Measurements from ENCODE around the gene B4GALT5. TPM values are rescaled to one million over a fixed set of nuclear protein-coding genes. Genes with fewer than 3 reads are reported as not detected.

The B4GALT5 gene
- total RNA-seq, 3 donors from 2014 or later: 16.8 to 33.8 (median 22.1) TPM

DNA sequence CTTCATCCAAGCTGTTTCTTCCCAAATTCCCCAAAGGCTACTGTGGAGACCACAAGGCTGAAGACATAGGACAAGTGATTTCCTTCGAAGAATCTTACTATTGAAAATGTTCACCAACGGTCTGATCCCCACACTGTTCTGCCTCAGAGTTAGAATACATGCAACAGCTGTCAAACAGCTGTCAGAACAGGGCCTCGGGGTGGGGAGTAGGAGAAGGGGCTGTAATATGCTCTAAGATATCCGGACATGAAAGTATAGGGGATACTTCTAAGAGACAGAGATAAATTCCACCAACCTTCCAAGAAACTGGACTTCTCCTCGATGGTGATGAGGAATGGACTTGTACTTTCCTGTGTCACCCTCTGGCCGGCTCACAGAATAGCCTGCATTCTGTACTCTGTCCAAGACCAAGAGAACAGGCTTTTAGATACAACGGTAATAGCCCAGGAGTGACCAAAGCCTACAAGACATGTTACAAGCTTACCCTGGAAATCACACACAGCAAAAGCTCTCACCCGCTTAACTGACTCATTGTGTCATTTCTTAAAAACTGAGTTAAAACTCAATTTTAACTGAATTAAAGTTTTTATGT lies 76.5 kb downstream of the B4GALT5 start:
- Histone ChIP-seq H3K9me3 (no peaks in the 10 kb centered on the region), H3K4me1 (peaks cover 4 to 8% of the 10 kb centered on the region in 2 donors), H3K36me3 (no peaks in the 10 kb centered on the region), H3K27me3 (no peaks in the 10 kb centered on the region), H3K27ac (peak overlapping the region in 1 of 2 donors; percentile 12), H3K4me3 (no peak overlapping the region)
- intact Hi-C loops (cut with DNase I; ENCODE audit: low total_unique reads): no loop called here
- TF ChIP-seq POLR2AphosphoS5 (IDR thresholded peaks at IDR 0.05): no peak
- TF ChIP-seq POLR2A (IDR thresholded peaks at IDR 0.05): no peak
- TF ChIP-seq, protein P1, sequence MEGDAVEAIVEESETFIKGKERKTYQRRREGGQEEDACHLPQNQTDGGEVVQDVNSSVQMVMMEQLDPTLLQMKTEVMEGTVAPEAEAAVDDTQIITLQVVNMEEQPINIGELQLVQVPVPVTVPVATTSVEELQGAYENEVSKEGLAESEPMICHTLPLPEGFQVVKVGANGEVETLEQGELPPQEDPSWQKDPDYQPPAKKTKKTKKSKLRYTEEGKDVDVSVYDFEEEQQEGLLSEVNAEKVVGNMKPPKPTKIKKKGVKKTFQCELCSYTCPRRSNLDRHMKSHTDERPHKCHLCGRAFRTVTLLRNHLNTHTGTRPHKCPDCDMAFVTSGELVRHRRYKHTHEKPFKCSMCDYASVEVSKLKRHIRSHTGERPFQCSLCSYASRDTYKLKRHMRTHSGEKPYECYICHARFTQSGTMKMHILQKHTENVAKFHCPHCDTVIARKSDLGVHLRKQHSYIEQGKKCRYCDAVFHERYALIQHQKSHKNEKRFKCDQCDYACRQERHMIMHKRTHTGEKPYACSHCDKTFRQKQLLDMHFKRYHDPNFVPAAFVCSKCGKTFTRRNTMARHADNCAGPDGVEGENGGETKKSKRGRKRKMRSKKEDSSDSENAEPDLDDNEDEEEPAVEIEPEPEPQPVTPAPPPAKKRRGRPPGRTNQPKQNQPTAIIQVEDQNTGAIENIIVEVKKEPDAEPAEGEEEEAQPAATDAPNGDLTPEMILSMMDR (IDR thresholded peaks at IDR 0.05): no peak
- DNase-seq (ENCODE audit: low spot score in 2 of 2): no peak

DNA sequence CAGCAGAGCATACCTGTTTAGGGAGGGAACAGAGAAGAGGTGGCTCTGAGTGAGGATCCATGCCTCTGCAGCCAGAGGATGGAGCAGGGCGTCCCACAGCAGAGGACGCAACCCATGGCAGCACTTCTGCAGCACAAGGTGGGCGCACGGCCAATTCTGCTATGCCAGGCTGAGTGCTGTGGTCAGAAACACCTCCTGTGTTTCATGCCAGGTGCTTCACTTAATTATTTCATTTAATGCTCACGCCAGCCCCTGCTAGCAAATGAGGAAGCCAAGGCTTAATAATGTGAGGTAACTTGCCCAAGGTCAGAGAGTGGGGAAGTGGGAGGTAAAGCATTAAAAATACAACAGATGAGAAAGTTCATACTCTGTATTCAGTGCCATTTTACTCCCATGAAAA lies 77.2 kb downstream of the B4GALT5 start:
- peak in 1 of 2 donors; percentile 72 for DNase-seq (ENCODE audit: low spot score in 2 of 2)
- TF ChIP-seq, protein P1 (IDR thresholded peaks at IDR 0.05): no peak
- no peak for TF ChIP-seq POLR2A (IDR thresholded peaks at IDR 0.05)
- no peak for TF ChIP-seq POLR2AphosphoS5 (IDR thresholded peaks at IDR 0.05)
- Histone ChIP-seq H3K4me3 (no peak overlapping the region), H3K27me3 (no peaks in the 10 kb centered on the region), H3K4me1 (peaks cover 3 to 4% of the 10 kb centered on the region in 2 donors), H3K9me3 (no peaks in the 10 kb centered on the region), H3K27ac (peak overlapping the region in 1 of 2 donors; percentile 12), H3K36me3 (no peaks in the 10 kb centered on the region)
- intact Hi-C loops (cut with DNase I; ENCODE audit: low total_unique reads): no loop called here

DNA sequence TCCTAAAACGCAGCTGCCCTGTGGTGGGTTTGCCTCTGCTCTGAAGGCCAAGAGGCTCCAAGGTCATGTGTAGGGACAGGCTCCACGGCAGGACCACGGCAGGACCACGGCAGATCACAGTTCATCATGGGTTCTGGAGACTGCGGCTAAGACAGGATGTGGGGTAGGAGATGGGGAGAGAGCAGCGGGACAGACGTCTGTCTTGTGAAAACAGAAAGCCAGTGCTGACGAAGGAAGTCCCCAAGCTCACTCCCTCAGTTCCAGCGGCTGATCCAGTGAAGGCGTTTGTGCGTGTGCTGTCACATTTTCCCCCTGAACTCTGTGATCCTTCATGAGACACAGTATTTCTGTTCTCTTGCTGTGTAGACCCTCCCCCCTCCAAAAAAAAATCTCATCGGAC lies 77.8 kb downstream of the B4GALT5 start:
- no peak for DNase-seq (ENCODE audit: low spot score in 2 of 2)
- no peak for TF ChIP-seq POLR2AphosphoS5 (IDR thresholded peaks at IDR 0.05)
- no peak for TF ChIP-seq POLR2A (IDR thresholded peaks at IDR 0.05)
- TF ChIP-seq, protein P1 (IDR thresholded peaks at IDR 0.05): no peak
- Histone ChIP-seq H3K36me3 (no peaks in the 10 kb centered on the region), H3K27ac (peak overlapping the region; percentile 12 to 43), H3K27me3 (no peaks in the 10 kb centered on the region), H3K9me3 (no peaks in the 10 kb centered on the region), H3K4me3 (no peak overlapping the region), H3K4me1 (peaks cover 3 to 4% of the 10 kb centered on the region in 2 donors)
- intact Hi-C loops (cut with DNase I; ENCODE audit: low total_unique reads): no loop called here

DNA sequence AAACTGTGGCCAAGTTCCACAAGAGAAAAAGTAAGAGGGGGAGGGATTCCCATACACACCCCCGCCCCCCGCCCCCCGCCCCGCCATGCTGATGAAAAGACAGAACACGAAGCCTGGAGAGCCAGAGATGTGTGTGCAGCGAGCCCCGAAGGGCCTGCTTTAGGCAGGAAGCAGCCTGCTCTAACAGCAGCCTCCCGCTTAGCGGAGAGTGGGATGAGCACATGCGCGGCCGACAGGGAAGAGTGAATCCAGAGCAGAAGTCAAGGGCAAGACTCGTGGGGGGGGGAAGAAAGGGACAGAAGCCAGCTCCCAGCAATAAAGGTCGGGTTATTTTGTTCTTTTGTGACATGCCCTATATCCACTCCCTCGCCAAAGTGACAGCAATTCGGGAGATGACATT lies 78.5 kb downstream of the B4GALT5 start:
- Histone ChIP-seq H3K27me3 (no peaks in the 10 kb centered on the region), H3K9me3 (no peaks in the 10 kb centered on the region), H3K4me3 (no peak overlapping the region), H3K36me3 (no peaks in the 10 kb centered on the region), H3K4me1 (peaks cover 4 to 6% of the 10 kb centered on the region in 2 donors), H3K27ac (peak overlapping the region; percentile 36 to 43)
- intact Hi-C loops (cut with DNase I; ENCODE audit: low total_unique reads): no loop called here
- TF ChIP-seq, protein P1 (IDR thresholded peaks at IDR 0.05): no peak
- TF ChIP-seq POLR2A (IDR thresholded peaks at IDR 0.05) (no peak), POLR2AphosphoS5 (IDR thresholded peaks at IDR 0.05) (no peak)
- DNase-seq (ENCODE audit: low spot score in 2 of 2): no peak

DNA sequence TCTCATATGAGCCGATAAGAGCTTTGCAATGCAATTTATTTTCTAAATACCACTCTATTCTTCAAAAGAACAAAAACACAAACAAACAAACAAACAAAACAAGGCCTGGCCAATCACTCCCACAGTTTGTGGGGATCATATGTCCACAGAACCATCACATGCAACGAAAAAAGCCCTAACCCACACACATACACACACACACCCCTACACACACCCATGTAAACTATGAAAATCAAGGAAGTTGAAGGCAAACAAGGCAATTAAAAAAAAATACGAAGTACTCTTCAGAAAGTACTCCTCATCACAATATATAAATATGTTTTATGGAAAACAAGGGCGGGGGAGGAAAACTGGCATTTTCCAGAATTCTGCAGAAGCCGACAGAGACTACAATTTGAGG lies 79.6 kb downstream of the B4GALT5 start:
- no peaks in the 10 kb centered on the region for H3K9me3 ChIP-seq
- no peak overlapping the region for H3K4me3 ChIP-seq
- H3K27ac ChIP-seq: no peak overlapping the region
- H3K27me3 ChIP-seq: no peaks in the 10 kb centered on the region
- DNase-seq (ENCODE audit: low spot score in 2 of 2): no peak
- H3K4me1 ChIP-seq: peaks cover 4 to 6% of the 10 kb centered on the region in 2 donors
- H3K36me3 ChIP-seq: no peaks in the 10 kb centered on the region
- intact Hi-C loops (cut with DNase I; ENCODE audit: low total_unique reads): loop anchor here (5.0 kb wide), 1 partner anchor 888 kb away; no protein-coding TSS in a partner anchor
- TF ChIP-seq, protein P1 (IDR thresholded peaks at IDR 0.05): no peak
- TF ChIP-seq POLR2A (IDR thresholded peaks at IDR 0.05): no peak
- TF ChIP-seq POLR2AphosphoS5 (IDR thresholded peaks at IDR 0.05): no peak

Data from breast epithelium (tissue), 4 donors.